ENCODE measurements around the gene SLIT1.

- TF ChIP-seq CTCF (IDR thresholded peaks at IDR 0.05), result no peak
- no peak for TF ChIP-seq POLR2A (IDR thresholded peaks at IDR 0.05)
Measured at GRCh38 chr10:97215619-97216260, 30.0 kb upstream of the SLIT1 start.

All from testis (tissue), 2 donors.